ENCODE measurements around the gene TRIO.

- TF ChIP-seq, protein P1, sequence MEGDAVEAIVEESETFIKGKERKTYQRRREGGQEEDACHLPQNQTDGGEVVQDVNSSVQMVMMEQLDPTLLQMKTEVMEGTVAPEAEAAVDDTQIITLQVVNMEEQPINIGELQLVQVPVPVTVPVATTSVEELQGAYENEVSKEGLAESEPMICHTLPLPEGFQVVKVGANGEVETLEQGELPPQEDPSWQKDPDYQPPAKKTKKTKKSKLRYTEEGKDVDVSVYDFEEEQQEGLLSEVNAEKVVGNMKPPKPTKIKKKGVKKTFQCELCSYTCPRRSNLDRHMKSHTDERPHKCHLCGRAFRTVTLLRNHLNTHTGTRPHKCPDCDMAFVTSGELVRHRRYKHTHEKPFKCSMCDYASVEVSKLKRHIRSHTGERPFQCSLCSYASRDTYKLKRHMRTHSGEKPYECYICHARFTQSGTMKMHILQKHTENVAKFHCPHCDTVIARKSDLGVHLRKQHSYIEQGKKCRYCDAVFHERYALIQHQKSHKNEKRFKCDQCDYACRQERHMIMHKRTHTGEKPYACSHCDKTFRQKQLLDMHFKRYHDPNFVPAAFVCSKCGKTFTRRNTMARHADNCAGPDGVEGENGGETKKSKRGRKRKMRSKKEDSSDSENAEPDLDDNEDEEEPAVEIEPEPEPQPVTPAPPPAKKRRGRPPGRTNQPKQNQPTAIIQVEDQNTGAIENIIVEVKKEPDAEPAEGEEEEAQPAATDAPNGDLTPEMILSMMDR (conservative IDR thresholded peaks at IDR 0.05; ENCODE audit: low read depth, low read length): peak; percentile 53
- no peak for TF ChIP-seq EZH2 (IDR thresholded peaks at IDR 0.05; ENCODE audit: borderline replicate concordance, low read depth, low read length, poor library complexity, severe bottlenecking)
Observed at GRCh38 chr5:14364576-14365472, 221.7 kb downstream of the TRIO start.

All from A673 (cell line).